OCI-LY3 (cell line): Measurements from ENCODE around the gene CROCC2.

Source experiments
- EZH2phosphoT487 ChIP-seq: fragments of 200-600 bp; shearing (Covaris generic); IDR thresholded peaks from 2 replicates; pipeline ENCODE4 v1.6.1; 2018; ENCODE audit warnings: antibody characterized with exemption, mixed run types, low read depth
- TF ChIP-seq, protein P1 (sequence below): fragments of 200-600, 300-600 bp; sonication (generic); IDR thresholded peaks from 2 replicates; pipeline ENCODE4 v1.5.1; 2014; ENCODE audit warnings: antibody characterized with exemption, low read length, low read depth

GRCh38 chr2:241003830-241004564, 97.9 kb downstream of the CROCC2 start:
- TF ChIP-seq, protein P1, sequence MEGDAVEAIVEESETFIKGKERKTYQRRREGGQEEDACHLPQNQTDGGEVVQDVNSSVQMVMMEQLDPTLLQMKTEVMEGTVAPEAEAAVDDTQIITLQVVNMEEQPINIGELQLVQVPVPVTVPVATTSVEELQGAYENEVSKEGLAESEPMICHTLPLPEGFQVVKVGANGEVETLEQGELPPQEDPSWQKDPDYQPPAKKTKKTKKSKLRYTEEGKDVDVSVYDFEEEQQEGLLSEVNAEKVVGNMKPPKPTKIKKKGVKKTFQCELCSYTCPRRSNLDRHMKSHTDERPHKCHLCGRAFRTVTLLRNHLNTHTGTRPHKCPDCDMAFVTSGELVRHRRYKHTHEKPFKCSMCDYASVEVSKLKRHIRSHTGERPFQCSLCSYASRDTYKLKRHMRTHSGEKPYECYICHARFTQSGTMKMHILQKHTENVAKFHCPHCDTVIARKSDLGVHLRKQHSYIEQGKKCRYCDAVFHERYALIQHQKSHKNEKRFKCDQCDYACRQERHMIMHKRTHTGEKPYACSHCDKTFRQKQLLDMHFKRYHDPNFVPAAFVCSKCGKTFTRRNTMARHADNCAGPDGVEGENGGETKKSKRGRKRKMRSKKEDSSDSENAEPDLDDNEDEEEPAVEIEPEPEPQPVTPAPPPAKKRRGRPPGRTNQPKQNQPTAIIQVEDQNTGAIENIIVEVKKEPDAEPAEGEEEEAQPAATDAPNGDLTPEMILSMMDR: no peak
- no peak for TF ChIP-seq EZH2phosphoT487
